OCI-LY3 (cell line): Measurements from ENCODE around the gene ALDH1B1.

Experiments used
- H2AFZ ChIP-seq: fragments of 200-600, 300-600 bp; shearing (Covaris generic); 2 replicates; pipeline ENCODE4 v1.6.0; 2014; ENCODE audit warnings: antibody characterized with exemption, low read depth, low read length
- H3K27ac ChIP-seq: fragments of 200-600, 300-600 bp; sonication (generic); 2 replicates; pipeline ENCODE4 v1.5.1; 2014; ENCODE audit warnings: mild to moderate bottlenecking, low read length, moderate library complexity, mixed read lengths
- H3K27me3 ChIP-seq: fragments of 200-600, 300-600 bp; sonication (generic); 2 replicates; pipeline ENCODE4 v1.6.1; 2014; ENCODE audit warnings: low read depth, low read length, mixed read lengths
- H3K36me3 ChIP-seq: fragments of 200-600, 300-600 bp; sonication (generic); replicated peaks from 2 replicates; pipeline ENCODE3; 2014; ENCODE audit warnings: low read depth, low read length, mixed read lengths
- H3K4me1 ChIP-seq: fragments of 300-600, 200-600 bp; sonication (generic); 2 replicates; pipeline ENCODE4 v1.6.1; 2014; ENCODE audit warnings: low read length, mixed read lengths
- H3K4me2 ChIP-seq: fragments of 200-600, 300-600 bp; sonication (generic); 2 replicates; pipeline ENCODE4 v1.6.1; 2014; ENCODE audit warnings: low read length, mixed read lengths
- H3K4me3 ChIP-seq: fragments of 300-600, 200-600 bp; sonication (generic); 2 replicates; pipeline ENCODE4 v1.5.1; 2014; ENCODE audit warnings: antibody characterized with exemption, mild to moderate bottlenecking, low read length, moderate library complexity
- H3K79me2 ChIP-seq: fragments of 300-600, 200-600 bp; shearing (Covaris generic); 2 replicates; pipeline ENCODE4 v1.6.1; 2014; ENCODE audit warnings: mild to moderate bottlenecking, low read length, mixed read lengths
- H3K9ac ChIP-seq: fragments of 300-600, 200-600 bp; shearing (Covaris generic); 2 replicates; pipeline ENCODE4 v1.6.0; 2014; ENCODE audit warnings: mild to moderate bottlenecking, low read length, moderate library complexity
- H3K9me3 ChIP-seq: fragments of 200-600, 300-600 bp; shearing (Covaris generic); 2 replicates; pipeline ENCODE4 v1.6.1; 2014; ENCODE audit warnings: low read length, mixed read lengths; ENCODE audit not compliant: insufficient read depth
- H4K20me1 ChIP-seq: fragments of 200-600, 300-600 bp; sonication (generic); 2 replicates; pipeline ENCODE4 v1.6.1; 2016; ENCODE audit warnings: low read length, mixed read lengths; ENCODE audit not compliant: insufficient read depth
- CTCF ChIP-seq: fragments of 200-600, 300-600 bp; sonication (generic); IDR thresholded peaks from 2 replicates; pipeline ENCODE4 v1.5.1; 2014; ENCODE audit warnings: antibody characterized with exemption, low read length, low read depth
- EZH2phosphoT487 ChIP-seq: fragments of 200-600 bp; shearing (Covaris generic); IDR thresholded peaks from 2 replicates; pipeline ENCODE4 v1.6.1; 2018; ENCODE audit warnings: antibody characterized with exemption, mixed run types, low read depth

Gene ALDH1B1

GRCh38 chr9:38384990-38385848 lies 7.3 kb upstream of the ALDH1B1 start:
- H3K27me3 ChIP-seq: no peaks in the 10 kb centered on the region; the same call in 1 of the 2 replicates
- H3K4me2 ChIP-seq: no peak overlapping the region
- H3K79me2 ChIP-seq: no peaks in the 10 kb centered on the region
- H3K9ac ChIP-seq: no peak overlapping the region
- no peaks in the 10 kb centered on the region for H3K36me3 ChIP-seq
- TF ChIP-seq EZH2phosphoT487: no peak
- no peak for TF ChIP-seq CTCF
- no peak overlapping the region for H2AFZ ChIP-seq
- no peak overlapping the region for H3K4me3 ChIP-seq
- H4K20me1 ChIP-seq: no peaks in the 10 kb centered on the region
- H3K4me1 ChIP-seq: no peaks in the 10 kb centered on the region
- peaks cover 15% of the 10 kb centered on the region; the same call in 1 of the 2 replicates for H3K9me3 ChIP-seq
- H3K27ac ChIP-seq: no peak overlapping the region

- no peak overlapping the region for H3K4me3 ChIP-seq
- no peaks in the 10 kb centered on the region for H3K79me2 ChIP-seq
- no peak overlapping the region for H2AFZ ChIP-seq
- no peak overlapping the region for H3K4me2 ChIP-seq
- H3K9me3 ChIP-seq: peaks cover 15% of the 10 kb centered on the region; the same call in 1 of the 2 replicates
- H3K27me3 ChIP-seq: no peaks in the 10 kb centered on the region; the same call in 1 of the 2 replicates
- no peak overlapping the region for H3K27ac ChIP-seq
- no peak for TF ChIP-seq EZH2phosphoT487
- TF ChIP-seq CTCF: no peak
- H3K4me1 ChIP-seq: no peaks in the 10 kb centered on the region
- H4K20me1 ChIP-seq: no peaks in the 10 kb centered on the region
- no peaks in the 10 kb centered on the region for H3K36me3 ChIP-seq
- H3K9ac ChIP-seq: no peak overlapping the region
Observed at GRCh38 chr9:38385896-38386295, 6.6 kb upstream of the ALDH1B1 start.

- TF ChIP-seq CTCF (no peak), EZH2phosphoT487 (no peak)
- Histone ChIP-seq H3K4me3 (no peak overlapping the region), H3K27ac (no peak overlapping the region), H3K4me1 (no peaks in the 10 kb centered on the region), H3K4me2 (no peak overlapping the region), H3K9me3 (peaks cover 15% of the 10 kb centered on the region; the same call in 1 of the 2 replicates), H4K20me1 (no peaks in the 10 kb centered on the region), H3K36me3 (no peaks in the 10 kb centered on the region), H3K27me3 (no peaks in the 10 kb centered on the region; the same call in 1 of the 2 replicates), H3K79me2 (no peaks in the 10 kb centered on the region), H2AFZ (no peak overlapping the region), H3K9ac (no peak overlapping the region)
Observed at GRCh38 chr9:38386319-38386895, 6.1 kb upstream of the ALDH1B1 start.

- Histone ChIP-seq H3K27me3 (no peaks in the 10 kb centered on the region; the same call in 1 of the 2 replicates), H3K9ac (no peak overlapping the region), H4K20me1 (no peaks in the 10 kb centered on the region), H3K9me3 (peaks cover 15% of the 10 kb centered on the region; the same call in 1 of the 2 replicates), H3K79me2 (no peaks in the 10 kb centered on the region), H3K4me1 (peaks cover 5% of the 10 kb centered on the region; the same call in 1 of the 2 replicates), H2AFZ (no peak overlapping the region), H3K36me3 (no peaks in the 10 kb centered on the region), H3K4me2 (no peak overlapping the region), H3K4me3 (no peak overlapping the region), H3K27ac (no peak overlapping the region)
- no peak for TF ChIP-seq CTCF
- TF ChIP-seq EZH2phosphoT487: no peak
Observed at GRCh38 chr9:38387066-38387465, 5.4 kb upstream of the ALDH1B1 start.
